Measurements from ENCODE around the gene VTCN1. TPM values are rescaled to one million over a fixed set of nuclear protein-coding genes. Genes with fewer than 3 reads are reported as not detected.

Gene VTCN1
- polyA plus RNA-seq, 1 donor from 2014 or later: 2.1 TPM

DNA sequence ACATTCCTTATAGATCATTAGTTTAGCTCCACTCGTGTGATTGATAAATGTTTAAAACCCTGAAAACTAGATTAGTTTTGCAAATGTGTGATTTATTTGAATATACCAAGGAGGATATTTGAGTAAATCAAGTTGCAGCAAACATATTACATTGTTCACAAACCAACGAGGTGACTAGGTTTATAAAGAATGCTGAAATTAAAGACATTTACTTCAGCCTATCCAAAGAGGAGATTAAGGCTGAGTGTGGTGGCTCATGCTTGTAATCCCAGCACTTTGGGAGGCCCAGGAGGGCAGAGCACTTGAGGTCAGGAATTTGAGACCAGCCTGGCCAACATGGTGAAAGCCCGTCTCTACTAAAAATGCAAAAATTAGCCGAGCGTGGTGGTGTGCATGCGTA is 34.1 kb downstream of the VTCN1 start:
- no peak overlapping the region for H2AFZ ChIP-seq (ENCODE audit: low read depth, low read length)
- H3K9me3 ChIP-seq (ENCODE audit: low read length): no peaks in the 10 kb centered on the region
- no peak overlapping the region for H3K4me3 ChIP-seq (ENCODE audit: low read length)
- no peaks in the 10 kb centered on the region for H3K27me3 ChIP-seq (ENCODE audit: insufficient read depth, low read depth, low read length)
- TF ChIP-seq, protein P1, sequence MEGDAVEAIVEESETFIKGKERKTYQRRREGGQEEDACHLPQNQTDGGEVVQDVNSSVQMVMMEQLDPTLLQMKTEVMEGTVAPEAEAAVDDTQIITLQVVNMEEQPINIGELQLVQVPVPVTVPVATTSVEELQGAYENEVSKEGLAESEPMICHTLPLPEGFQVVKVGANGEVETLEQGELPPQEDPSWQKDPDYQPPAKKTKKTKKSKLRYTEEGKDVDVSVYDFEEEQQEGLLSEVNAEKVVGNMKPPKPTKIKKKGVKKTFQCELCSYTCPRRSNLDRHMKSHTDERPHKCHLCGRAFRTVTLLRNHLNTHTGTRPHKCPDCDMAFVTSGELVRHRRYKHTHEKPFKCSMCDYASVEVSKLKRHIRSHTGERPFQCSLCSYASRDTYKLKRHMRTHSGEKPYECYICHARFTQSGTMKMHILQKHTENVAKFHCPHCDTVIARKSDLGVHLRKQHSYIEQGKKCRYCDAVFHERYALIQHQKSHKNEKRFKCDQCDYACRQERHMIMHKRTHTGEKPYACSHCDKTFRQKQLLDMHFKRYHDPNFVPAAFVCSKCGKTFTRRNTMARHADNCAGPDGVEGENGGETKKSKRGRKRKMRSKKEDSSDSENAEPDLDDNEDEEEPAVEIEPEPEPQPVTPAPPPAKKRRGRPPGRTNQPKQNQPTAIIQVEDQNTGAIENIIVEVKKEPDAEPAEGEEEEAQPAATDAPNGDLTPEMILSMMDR (IDR thresholded peaks at IDR 0.05; ENCODE audit: poor library complexity, severe bottlenecking): no peak
- TF ChIP-seq EP300 (conservative IDR thresholded peaks at IDR 0.05; ENCODE audit: poor library complexity, severe bottlenecking) (no peak), EZH2 (IDR thresholded peaks at IDR 0.05; ENCODE audit: borderline replicate concordance, insufficient read depth, low read length, poor library complexity, severe bottlenecking) (no peak), MXI1 (conservative IDR thresholded peaks at IDR 0.05; ENCODE audit: poor library complexity, severe bottlenecking) (no peak), SMC3 (conservative IDR thresholded peaks at IDR 0.05; ENCODE audit: poor library complexity) (no peak), POLR2AphosphoS5 (IDR thresholded peaks at IDR 0.05) (no peak), RAD21 (conservative IDR thresholded peaks at IDR 0.05) (no peak)
- TF ChIP-seq, protein P2, sequence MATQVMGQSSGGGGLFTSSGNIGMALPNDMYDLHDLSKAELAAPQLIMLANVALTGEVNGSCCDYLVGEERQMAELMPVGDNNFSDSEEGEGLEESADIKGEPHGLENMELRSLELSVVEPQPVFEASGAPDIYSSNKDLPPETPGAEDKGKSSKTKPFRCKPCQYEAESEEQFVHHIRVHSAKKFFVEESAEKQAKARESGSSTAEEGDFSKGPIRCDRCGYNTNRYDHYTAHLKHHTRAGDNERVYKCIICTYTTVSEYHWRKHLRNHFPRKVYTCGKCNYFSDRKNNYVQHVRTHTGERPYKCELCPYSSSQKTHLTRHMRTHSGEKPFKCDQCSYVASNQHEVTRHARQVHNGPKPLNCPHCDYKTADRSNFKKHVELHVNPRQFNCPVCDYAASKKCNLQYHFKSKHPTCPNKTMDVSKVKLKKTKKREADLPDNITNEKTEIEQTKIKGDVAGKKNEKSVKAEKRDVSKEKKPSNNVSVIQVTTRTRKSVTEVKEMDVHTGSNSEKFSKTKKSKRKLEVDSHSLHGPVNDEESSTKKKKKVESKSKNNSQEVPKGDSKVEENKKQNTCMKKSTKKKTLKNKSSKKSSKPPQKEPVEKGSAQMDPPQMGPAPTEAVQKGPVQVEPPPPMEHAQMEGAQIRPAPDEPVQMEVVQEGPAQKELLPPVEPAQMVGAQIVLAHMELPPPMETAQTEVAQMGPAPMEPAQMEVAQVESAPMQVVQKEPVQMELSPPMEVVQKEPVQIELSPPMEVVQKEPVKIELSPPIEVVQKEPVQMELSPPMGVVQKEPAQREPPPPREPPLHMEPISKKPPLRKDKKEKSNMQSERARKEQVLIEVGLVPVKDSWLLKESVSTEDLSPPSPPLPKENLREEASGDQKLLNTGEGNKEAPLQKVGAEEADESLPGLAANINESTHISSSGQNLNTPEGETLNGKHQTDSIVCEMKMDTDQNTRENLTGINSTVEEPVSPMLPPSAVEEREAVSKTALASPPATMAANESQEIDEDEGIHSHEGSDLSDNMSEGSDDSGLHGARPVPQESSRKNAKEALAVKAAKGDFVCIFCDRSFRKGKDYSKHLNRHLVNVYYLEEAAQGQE (IDR thresholded peaks at IDR 0.05; ENCODE audit: borderline replicate concordance): no peak
- peaks cover 8% of the 10 kb centered on the region for H3F3A ChIP-seq (ENCODE audit: insufficient read depth, low read length, poor library complexity, severe bottlenecking)
- H3K9me2 ChIP-seq (ENCODE audit: insufficient read depth, low read length): no peaks in the 10 kb centered on the region
- no peaks in the 10 kb centered on the region for H3K79me2 ChIP-seq (replicated peaks; ENCODE audit: insufficient read depth, low read length)
- H4K20me1 ChIP-seq (ENCODE audit: insufficient read depth): no peaks in the 10 kb centered on the region
- H3K27ac ChIP-seq (ENCODE audit: low read length): no peak overlapping the region
- no peaks in the 10 kb centered on the region for H3K36me3 ChIP-seq (ENCODE audit: insufficient read depth, low read length)
- no peak overlapping the region for H3K4me2 ChIP-seq (ENCODE audit: low read length)
- no peak overlapping the region for H3K9ac ChIP-seq (ENCODE audit: low read length)

DNA sequence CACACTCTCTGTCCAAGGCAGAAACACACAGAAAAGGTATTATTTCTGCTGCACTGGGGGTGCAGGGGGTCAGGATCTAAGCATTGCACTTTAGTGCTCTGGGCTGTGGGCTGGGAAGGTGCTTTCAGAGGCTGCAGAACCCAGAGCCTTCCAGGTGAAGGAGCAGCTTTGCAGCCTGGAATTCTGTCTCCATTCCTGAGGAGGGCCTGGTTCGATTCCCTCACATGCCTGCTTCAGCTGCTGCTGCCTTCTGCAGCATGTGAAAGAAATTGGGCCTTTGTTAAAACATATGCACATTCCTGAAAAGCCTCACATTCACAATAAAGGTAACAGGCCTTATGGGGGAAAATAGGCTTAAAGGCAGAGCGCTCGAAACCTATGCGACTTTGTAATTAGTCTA is 35.9 kb downstream of the VTCN1 start:
- Histone ChIP-seq H3K27me3 (ENCODE audit: insufficient read depth, low read depth, low read length) (no peaks in the 10 kb centered on the region), H3K4me3 (ENCODE audit: low read length) (no peak overlapping the region), H3F3A (ENCODE audit: insufficient read depth, low read length, poor library complexity, severe bottlenecking) (peaks cover 8% of the 10 kb centered on the region), H3K4me2 (ENCODE audit: low read length) (no peak overlapping the region), H3K27ac (ENCODE audit: low read length) (no peak overlapping the region), H3K79me2 (replicated peaks; ENCODE audit: insufficient read depth, low read length) (no peaks in the 10 kb centered on the region), H2AFZ (ENCODE audit: low read depth, low read length) (no peak overlapping the region), H4K20me1 (ENCODE audit: insufficient read depth) (no peaks in the 10 kb centered on the region), H3K9me3 (ENCODE audit: low read length) (no peaks in the 10 kb centered on the region), H3K9me2 (ENCODE audit: insufficient read depth, low read length) (no peaks in the 10 kb centered on the region), H3K36me3 (ENCODE audit: insufficient read depth, low read length) (no peaks in the 10 kb centered on the region), H3K9ac (ENCODE audit: low read length) (no peak overlapping the region)
- TF ChIP-seq MXI1 (conservative IDR thresholded peaks at IDR 0.05; ENCODE audit: poor library complexity, severe bottlenecking) (no peak), SMC3 (conservative IDR thresholded peaks at IDR 0.05; ENCODE audit: poor library complexity) (no peak), EP300 (conservative IDR thresholded peaks at IDR 0.05; ENCODE audit: poor library complexity, severe bottlenecking) (no peak), TAF1 (IDR thresholded peaks at IDR 0.05; ENCODE audit: low read depth) (no peak), RAD21 (conservative IDR thresholded peaks at IDR 0.05) (no peak), POLR2AphosphoS5 (IDR thresholded peaks at IDR 0.05) (no peak)
- TF ChIP-seq, protein P1 (IDR thresholded peaks at IDR 0.05; ENCODE audit: poor library complexity, severe bottlenecking): no peak

All from neural cell (in vitro differentiated cells).